Measurements from ENCODE around the gene MFNG.
A peak's percentile ranks its signal among the peaks of the same experiment; 100 is the strongest.

DNA sequence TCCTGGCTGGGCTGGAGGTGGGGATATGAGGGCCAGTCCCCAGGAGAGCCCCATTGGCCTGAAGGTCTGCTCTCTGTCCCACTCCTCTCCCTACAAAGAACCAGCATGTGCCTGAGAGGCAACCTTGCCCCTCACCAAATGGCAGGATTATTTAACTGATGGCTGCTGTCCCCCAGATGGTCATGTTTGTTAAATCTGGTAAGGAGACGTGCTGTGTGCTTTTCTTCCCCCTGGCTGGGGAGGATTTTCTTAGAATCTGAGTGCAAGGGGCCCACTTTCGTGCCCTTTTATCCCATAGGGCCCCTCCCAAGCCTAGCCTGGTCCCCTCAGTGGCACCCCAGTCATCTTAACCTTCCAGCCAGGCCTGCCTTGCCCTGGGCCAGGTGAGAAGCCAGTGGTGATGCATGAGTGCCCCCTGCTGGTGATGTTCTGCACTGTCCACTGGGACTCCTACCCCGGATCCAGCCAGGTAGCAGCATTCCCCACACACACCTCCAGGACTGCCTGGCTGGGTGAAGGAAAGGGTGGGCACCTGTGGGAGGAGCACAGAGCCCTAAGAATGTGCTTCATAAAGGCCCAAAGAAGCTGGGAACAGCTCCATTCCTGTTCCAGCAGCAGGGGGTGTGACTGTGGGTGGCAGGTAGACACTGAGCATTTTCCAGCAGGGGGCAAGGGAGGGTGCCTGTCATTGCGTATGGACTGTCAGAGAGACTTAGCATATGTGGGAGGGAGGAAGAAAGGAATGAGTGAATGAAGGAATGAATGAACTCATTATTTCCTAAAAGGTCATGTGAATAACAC lies 28.9 kb downstream of the MFNG start:
- TF ChIP-seq, protein P1, sequence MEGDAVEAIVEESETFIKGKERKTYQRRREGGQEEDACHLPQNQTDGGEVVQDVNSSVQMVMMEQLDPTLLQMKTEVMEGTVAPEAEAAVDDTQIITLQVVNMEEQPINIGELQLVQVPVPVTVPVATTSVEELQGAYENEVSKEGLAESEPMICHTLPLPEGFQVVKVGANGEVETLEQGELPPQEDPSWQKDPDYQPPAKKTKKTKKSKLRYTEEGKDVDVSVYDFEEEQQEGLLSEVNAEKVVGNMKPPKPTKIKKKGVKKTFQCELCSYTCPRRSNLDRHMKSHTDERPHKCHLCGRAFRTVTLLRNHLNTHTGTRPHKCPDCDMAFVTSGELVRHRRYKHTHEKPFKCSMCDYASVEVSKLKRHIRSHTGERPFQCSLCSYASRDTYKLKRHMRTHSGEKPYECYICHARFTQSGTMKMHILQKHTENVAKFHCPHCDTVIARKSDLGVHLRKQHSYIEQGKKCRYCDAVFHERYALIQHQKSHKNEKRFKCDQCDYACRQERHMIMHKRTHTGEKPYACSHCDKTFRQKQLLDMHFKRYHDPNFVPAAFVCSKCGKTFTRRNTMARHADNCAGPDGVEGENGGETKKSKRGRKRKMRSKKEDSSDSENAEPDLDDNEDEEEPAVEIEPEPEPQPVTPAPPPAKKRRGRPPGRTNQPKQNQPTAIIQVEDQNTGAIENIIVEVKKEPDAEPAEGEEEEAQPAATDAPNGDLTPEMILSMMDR (conservative IDR thresholded peaks at IDR 0.05; ENCODE audit: low read length) = peak; percentile 99
- no peak for TF ChIP-seq EZH2phosphoT487 (IDR thresholded peaks at IDR 0.05; ENCODE audit: borderline replicate concordance, low read depth, low read length)
